Prostate gland (tissue), 2 donors: ENCODE results near the gene LRRC1.

ENCODE experiments used
- CTCF ChIP-seq, 4 experiments: fragments of 200-600 bp in 2 of 4; fragments of 450-650 bp in 2 of 4; sonication (generic) in 2 of 4; IDR thresholded peaks; 1 replicate in 3 of 4; 2 replicates in 1 of 4; pipeline ENCODE4 v1.5.1; 2016 to 2019; ENCODE audit warnings: antibody characterized with exemption in 4 of 4, mild to moderate bottlenecking in 2 of 4, moderate library complexity in 2 of 4
- POLR2A ChIP-seq: fragments of 450-650 bp; IDR thresholded peaks from one replicate; pipeline ENCODE4 v1.6.1; 2016; ENCODE audit warnings: antibody characterized with exemption, mild to moderate bottlenecking
- POLR2AphosphoS5 ChIP-seq: sonication (generic); formaldehyde crosslinking; IDR thresholded peaks from one replicate; pipeline ENCODE4 v1.6.1; 2017; ENCODE audit warnings: antibody characterized with exemption

- TF ChIP-seq CTCF (IDR thresholded peaks at IDR 0.05) (no peak), POLR2A (no peak), POLR2AphosphoS5 (no peak)
Measured at GRCh38 chr6:53921639-53922038, 126.8 kb downstream of the LRRC1 start.
